IPS DF 4.7 (cell line): ENCODE data around the gene COPE.
"Not testable (repeated sequence)": the region's sequence is repeated elsewhere in the genome, so short reads cannot be mapped to it uniquely, and the experiment has no call there.

Source experiments
- DNase-seq: peaks from one replicate; pipeline ENCODE4 v3.0.0-alpha.2; 2013; ENCODE audit warnings: low spot score; ENCODE audit errors: extremely low read depth

The COPE gene

DNA sequence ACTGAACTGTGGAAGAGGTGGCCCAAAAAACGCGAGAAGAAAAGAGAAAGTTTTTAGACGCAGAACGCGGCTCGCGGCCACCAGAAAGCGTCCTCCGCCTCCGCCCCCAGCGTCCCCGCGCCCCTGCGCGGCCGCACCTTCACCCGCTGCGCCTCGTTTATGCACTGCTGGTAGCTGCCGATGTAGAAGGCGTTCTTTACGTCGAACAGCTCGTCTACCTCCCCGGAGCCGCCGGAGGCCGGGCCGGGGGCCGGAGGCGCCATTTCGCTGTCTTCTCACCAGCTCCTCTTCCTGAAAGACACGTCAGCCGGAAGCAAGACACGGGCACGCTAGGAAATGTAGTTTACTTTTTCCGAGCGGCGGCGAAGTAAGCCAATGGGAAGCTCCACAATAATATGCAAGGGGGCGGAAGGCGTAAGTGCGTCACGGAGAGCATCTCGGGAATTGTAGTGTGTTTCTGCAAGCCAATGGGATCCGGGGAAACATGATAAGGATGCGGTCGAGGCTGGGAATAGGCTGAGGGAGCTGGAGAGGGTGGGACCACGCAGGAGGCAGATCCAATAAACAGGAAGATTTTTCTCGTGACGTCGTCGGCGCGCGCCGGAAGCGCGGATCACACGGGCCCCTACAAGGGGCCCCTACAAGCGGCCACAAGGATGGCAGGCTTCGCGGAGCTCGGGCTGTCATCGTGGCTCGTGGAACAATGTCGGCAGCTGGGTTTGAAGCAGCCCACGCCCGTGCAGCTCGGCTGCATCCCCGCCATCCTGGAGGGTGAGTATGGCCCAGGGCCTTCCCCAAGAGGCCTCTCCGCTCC, at the start of gene COPE, which contains the start of gene DDX49:
Gene COPE (minus strand): TSS at position 302 of the 814 bp plus-strand sequence. CDS start 39 bp downstream, at position 263.
Gene DDX49 (plus strand): TSS at position 630 of the 814 bp plus-strand sequence. CDS start 27 bp downstream, at position 657.
- DNase-seq, result peak; percentile 99

DNA sequence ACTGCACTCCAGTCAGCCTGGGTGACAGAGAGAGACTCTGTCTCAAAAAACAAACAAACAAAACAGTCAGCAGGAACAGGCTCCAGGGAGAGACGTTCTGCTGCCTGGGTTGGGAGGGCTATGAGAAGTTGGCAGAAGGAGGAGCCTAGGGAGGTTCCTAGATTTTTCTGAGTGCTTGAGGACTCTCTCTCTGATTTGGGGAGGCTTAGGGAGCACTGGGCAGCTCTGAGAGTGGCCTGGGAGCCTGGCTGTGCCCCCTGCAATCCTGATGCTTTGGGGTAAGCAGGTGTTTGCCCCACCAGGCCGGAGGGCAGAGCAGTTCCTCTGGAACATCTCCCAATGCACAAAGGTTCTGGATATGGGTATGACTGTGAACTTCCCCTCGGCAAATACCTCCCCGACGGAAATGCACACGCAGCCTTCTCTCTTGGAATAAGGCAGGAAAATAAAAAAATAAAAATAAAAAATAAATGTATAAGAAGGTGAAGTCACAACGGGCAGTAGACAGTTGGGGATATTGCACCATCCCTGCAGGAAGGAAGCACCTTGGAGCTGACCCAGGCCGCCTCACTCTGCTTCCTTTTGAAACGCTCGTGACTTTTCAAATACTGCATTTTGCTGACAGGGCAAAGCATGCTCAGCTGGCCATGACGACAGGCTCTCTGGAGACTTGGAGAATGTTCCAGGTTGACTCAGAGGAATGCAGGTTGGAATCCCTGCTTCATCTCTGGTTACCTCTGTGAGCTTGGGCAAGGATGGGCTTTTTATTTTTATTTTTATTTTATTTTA, 48.4 kb upstream of the COPE start:
- DNase-seq, result no peak

DNA sequence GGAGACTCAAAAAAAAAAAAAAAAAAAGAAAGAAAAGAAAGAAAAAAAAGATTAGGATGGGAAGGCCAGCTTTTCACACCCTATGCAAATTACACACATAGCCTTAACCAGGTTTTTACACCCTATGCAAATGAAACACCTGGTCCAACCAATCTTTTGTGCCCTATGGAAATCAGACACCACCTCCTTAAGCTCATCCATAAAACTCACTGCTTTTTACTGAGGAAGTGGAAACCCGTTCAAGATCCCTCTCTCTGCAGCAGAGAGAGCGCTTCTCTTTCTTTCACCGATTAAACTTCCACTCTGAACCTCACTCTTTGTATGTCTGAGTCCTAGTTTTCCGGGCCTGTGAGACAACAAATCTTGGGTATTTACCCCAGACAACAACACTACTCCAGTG, 47.1 kb upstream of the COPE start:
- DNase-seq, result peak; percentile 56

DNA sequence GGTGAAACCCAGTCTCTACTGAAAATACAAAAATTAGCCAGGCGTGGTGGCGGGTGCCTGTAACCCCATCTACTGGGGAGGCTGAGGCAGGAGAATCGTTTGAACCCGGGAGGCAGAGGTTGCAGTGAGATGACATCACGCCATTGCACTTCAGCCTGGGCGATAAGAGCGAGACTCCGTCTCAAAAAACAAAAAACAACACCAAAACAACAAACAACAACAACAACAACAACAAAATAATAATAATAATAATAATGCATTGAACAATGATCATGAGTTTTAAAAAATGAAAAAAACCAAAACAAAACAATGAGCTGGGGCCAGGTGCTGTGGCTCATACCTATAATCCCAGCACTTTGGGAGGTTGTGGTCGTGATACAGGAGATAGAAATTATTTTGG, 44.9 kb upstream of the COPE start:
- DNase-seq, result no peak

DNA sequence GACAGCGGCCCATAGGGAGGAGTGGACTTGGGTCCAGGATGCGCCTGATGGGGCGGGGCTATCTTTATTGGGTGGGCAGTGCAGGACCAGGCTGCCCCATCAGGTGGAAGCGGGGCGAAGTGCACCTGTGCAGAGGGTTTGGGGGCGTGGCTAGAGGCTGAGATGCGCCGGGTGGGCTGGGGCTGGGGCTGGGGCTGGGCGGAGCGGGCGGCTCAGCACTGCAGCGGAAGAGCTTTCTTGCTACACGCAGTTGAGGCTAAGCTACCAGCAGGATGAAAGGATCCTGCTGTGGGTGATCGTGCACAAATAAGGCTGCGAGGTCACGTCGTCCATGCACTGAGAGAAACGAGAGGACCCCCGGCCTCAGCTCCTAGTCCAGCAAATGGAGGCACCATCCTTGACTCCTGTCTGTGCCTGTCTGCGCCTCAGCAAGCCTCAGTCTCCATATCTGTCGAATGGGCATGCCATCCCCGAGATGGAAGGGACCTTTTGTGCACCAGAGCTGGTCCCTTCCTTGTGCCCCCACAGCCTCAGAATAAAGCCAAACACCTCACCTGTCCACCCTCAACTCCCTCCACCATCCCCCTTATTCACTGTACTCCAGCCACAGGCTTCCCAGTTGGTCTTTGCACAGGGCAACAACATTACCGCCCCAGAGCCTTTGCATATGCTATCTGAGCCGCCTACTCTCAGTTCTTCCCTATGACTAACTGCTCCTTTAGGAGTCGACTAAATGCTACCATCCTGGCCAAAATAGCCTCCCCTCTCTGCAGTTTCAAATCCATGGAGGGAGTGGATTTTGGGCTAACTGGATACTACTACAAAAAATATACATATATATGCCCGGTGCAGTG, 42.8 kb upstream of the COPE start:
- no peak for DNase-seq

DNA sequence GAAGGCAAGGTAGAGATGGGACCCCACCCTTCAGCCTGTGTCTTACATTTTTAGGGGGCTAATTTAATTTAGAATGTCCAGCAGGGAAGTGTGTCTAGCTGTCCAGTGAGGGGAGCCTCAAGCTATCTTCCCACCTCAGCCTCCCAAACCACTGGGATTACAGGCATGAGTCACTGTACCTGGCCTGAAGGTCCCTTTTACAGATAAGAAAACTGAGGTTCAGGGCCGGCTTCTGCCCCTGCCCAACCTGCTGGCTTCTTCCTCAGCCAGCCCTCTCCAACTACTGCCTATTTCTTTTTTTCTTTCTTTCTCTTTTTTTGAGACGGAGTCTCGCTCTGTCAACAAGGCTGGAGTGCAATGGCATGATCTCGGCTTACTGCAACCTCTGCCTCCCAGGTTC, 41.2 kb upstream of the COPE start:
- DNase-seq, result no peak

DNA sequence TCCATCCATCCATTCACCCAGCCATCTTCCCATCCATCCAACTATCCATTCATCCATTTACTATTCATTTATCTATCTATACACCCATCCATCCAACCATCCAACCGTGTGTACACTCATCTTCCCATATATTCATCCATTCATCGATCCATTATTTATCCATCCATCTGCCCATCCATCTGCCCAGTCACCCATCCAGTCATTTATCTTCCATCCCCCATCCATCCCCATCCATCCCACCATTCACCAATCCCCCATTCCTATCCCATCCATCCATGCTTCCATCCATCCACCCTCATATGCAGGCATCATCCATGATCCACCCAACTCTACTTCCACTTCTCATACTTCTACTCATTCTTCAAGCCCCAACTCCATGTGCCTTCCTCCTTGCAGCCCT, 35.9 kb upstream of the COPE start:
- no peak for DNase-seq

DNA sequence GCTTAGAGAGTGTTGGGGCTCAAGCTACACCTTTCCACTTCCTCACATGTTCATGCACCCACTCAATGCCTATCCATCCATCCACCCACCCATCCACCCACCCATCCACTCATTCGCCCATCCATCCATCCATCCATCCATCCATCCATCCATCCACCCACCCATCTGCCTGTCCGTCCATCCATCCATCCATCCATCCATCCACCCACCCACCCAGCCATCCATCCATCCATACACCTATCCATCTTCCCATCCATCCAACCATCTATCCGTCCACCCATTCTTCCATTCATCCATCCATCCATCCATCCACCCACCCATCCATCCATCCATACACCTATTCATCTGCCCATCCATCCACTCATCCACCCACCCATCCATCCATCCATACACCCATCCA, 34.9 kb upstream of the COPE start:
- no peak for DNase-seq

DNA sequence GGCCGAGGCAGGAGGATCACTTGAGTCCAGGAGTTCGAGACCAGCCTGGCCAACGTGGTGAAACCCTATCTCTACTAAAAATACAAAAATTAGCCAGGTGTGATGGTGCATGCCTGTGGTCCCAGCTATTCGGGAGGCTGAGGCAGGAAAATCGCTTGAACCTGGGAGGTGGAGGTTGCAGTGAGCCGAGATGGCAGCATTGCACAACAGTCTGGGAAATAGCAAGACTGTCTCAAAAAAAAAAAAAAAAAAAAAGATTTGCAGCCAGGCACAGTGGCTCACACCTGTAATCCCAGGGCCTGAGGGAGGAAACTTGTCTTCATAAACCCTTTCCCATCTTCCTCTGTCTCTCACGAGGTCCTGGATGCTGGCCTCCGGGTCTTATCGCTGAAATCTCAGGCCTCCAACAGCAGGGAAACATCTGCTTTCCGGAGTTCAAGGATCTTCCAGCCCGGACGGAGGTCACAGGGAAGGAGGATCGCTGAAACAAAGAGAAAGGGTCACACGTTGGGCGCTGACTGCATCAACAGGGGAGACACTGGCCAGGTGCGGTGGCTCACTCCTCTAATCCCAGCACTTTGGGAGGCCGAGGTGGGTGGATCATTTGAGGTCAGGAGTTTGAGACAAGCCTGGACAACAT, 33.3 kb upstream of the COPE start:
- not testable (repeated sequence) for DNase-seq

DNA sequence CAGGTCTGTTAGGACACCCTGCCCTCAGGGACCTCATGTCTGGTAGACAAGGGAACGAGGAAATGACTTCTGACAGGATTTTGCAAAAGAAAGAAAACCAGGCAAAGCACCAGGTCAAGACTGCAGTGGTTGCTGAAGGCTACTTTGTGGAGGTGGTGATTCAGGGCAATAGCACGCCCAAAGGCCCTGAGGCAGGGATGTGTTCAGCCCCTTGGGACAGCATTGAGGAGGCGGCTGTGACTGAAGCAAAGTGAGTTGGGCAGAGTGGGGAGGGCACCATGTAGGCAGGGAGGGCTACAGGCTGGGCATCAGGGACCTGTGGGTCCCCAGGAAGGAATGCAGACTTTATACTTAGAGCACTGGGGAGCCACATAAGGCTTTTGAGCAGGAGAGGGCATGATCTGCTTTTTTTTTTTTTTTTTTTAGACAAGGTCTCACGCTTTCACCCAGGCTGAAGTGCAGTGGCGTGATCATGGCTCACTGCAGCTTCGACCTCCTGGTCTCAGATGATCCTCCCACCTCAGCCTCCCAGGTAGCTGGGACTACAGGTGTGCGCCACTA, 32.6 kb upstream of the COPE start:
- no peak for DNase-seq

DNA sequence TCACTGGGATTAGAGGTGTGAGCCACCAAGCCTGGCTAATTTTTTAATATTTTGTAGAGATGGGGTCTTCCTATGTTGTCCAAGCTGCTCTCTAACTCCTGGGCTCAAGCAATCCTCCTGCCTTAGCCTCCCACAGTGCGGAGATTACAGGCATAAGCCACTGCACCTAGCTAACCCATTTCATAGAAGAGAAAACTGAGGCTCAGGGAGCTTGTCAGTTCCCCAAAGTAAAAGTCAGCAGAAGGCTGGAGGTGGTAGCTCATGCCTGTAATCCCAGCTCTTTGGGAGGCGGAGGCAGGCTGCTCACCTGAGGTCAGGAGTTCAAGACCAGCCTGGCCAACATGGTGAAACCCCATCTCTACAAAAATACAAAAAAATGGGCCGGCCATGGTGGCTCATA, 30.7 kb upstream of the COPE start:
- no peak for DNase-seq

DNA sequence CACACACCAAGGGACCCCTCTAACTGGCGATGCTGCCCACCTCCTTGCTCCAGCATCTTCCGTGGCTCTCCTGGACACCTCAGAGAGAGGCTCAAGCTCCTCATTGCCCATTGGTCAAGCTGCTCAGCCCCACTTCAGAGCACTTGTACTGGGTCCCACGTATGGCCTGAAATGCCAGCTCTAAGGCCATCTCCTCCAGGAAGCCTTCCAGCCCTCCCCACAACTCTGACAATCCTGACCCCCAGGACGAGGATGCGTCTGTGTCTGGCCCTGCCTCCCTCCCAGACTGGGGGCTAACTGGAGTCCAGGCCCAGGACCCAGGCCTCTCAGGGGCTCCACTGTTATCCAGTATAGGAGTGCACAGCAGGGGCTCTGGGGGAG, 29.8 kb upstream of the COPE start:
- DNase-seq, result no peak

DNA sequence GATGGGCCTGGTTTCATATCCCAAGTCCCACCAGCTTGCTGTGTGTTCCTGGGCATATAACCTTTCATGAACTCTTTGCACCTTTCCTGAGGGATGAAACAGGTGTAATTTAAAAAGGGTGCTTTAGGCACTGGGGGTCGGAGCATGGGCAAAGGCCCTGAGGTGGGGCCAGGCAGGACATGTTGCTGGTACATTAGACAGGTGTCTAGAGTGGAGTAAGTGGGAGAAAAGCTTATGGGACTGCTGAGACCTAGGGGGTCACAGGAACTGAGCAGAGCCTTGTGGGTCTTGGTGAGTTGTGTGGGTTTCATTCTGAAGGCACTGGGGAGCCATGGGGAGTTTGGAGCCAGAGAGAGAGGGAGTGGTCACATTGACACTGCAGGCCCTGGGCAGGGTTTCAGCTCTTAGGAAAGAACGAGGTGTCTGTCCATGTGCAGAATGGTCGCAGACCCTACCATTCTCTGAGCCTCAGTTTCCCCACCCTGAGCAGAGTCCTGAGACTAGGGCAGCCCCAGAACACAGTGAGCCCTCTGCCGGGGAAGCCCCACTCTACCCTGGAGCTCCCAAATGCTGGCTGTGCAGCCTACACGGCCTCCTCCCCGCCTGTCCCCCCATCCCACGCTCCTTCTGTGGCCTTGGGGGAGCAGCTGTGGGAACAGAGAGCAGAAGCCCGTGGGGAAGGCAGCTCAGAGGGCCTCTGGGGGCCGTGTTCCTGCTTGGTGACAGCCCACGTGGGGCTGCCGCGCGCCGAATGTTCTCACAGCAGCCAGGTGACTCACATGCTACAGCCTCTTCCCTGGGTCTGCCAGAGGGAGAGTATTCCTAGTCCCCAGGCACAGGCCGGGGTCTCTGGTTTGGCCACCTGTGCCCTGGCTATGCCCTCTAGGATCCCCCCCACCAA, 29.1 kb upstream of the COPE start:
- DNase-seq, result no peak

DNA sequence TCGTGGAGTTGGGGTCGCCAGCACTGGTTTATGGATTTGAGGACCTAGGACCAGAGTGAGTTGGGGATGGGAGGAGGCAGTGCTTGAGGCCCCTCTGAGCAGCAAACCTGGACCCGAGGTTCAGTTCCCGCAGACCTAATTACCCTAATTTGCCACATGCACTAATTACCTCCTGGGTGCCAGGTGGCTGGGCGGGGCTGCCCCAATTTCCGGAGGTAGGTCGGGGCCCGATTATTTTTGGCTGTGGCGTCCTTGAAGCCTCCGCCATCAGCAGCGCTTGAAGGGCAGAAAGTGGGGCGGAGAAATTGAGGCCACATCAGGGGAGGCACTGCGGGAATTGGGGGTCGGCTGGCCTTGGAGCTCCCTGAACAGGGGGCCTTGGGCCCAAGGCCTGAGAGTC, 27.7 kb upstream of the COPE start:
- no peak for DNase-seq

DNA sequence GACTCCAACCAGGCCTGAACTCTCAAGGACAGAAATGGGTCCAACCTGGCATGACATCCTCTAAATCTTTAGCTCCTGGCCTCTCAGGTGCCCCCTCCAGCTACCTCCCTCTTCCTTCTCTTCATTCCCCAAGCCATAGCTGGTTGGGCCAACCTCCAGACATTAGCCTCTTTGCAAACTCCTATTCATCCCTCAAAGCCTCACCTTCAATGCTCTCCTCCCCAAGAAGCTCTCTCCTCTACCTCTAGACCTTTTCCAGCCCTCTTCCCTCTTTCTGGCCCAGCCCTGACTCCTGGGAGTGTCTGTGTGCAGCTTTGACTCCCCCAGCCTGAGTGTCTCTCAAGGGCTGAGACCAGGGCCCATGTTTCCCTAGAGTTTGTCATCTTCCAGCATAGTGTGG, 27.1 kb upstream of the COPE start:
- DNase-seq, result no peak

DNA sequence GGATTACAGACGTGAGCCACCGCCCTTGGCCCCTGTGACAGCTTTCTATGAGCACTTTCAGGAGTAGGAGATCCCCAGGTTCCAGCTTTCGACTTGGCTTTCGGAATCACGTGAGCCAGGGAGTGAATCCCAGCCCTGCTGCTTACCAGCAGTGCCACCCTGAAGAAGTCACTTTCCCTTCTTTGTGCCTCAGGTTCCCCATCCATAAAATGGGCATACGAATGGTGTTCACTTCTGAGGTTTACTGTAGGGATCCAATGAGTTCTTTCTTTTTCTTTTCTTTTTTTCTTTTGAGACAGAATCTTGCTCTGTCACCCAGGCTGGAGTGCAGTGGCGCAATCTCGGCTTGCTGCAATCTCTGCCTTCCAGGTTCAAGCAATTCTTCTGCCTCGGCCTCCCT, 26.1 kb upstream of the COPE start:
- DNase-seq, result no peak

DNA sequence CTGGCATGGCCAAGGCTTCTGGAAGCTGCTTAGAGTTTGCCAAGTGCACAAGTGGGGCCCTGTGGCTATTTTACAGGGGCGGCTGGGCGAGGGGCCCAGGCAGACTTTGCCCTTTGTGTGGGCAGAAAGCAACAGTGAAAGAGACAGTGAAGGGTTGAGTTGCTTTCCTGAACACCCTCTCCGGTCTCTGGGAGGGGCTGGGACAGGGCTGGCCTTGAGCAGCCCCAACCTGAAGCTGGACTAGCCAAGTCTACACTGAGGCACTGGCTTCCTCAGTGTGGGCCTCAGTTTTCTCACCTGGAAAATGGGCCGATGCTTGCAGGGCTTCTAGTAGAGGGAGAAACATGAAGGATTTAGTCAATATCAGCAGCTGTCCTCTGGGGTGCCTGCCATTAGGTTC, 24.3 kb upstream of the COPE start:
- DNase-seq, result no peak

DNA sequence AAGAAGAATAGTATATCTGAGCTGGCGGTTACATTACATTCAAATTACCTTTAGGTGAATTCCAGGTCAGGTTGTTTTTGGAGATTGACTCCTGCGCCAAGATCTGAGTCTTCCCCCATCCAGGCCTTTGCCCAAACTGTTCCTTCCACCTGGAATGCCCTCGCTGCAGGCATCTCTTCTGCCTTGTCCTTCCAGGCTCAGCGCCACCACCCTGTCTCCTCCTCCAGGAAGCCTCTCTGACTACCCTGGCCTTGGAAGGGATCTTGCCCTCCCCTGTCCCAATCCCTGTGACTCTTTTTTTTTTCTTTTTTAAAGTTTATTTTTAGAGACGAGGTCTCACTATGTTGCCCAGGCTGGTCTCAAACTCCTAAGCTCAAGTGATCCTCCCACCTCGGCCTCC, 23.5 kb upstream of the COPE start:
- no peak for DNase-seq

DNA sequence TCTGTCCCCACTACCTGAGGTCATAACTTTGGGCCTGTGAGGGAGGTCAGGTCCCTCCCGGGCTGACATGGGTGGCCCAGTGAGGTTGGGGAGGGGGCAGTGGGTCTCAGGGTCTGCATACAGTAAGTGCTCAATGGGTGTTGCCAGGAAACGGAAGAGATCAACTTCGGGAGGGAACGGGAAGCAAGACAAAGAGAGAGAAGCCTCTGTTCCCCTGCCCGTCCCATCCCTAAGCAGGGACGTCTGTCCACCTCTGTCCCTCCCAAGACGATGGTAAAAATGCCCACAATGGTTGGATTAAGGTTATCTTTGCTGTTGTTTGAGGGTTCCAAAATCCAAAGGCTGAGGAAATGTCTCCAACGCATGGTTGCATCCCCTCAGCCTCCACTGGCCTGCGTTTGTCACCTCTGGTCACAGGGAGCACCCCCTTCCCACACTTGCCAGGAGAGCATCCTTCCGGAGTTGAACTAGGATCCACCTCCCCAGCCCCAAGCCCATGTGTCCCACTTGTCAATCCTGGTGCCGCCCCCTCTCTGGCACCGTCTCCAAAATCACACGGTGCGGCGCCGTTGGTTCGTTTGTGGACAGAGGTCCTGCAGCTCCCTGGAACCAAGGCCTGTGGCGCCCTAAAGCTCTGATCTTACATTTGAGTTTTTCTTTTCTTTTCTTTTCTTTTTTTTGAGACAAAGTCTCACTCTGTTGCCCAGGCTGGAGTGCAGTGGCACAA, 22.6 kb upstream of the COPE start:
- no peak for DNase-seq
